Osteoblast (primary cell): ENCODE results near the gene MAN2A2. TPM values are rescaled to one million over a fixed set of nuclear protein-coding genes. Genes with fewer than 3 reads are reported as not detected.

ENCODE experiments used
- DNase-seq: peaks from one replicate; pipeline ENCODE4 v3.0.0; 2011; ENCODE audit warnings: low spot score, mixed read lengths; ENCODE audit not compliant: insufficient read length; ENCODE audit errors: missing footprints
- H2AFZ ChIP-seq: 2 replicates; pipeline ENCODE4 v1.6.0; 2011; ENCODE audit warnings: mild to moderate bottlenecking, low read length
- H3K27ac ChIP-seq: 2 replicates; pipeline ENCODE4 v1.5.1; 2011; ENCODE audit warnings: mild to moderate bottlenecking, low read depth, low read length, moderate library complexity
- H3K27me3 ChIP-seq: 2 replicates; pipeline ENCODE4 v1.6.0; 2012; ENCODE audit warnings: mild to moderate bottlenecking, control low read depth, inconsistent platforms, low read length, moderate library complexity; ENCODE audit not compliant: insufficient read depth
- H3K36me3 ChIP-seq: 2 replicates; pipeline ENCODE4 v1.5.1; 2011; ENCODE audit warnings: mild to moderate bottlenecking, low read length, control low read depth, moderate library complexity; ENCODE audit not compliant: insufficient read depth
- H3K4me1 ChIP-seq: 2 replicates; pipeline ENCODE4 v1.5.1; 2011; ENCODE audit warnings: mild to moderate bottlenecking, low read length, control low read depth, moderate library complexity; ENCODE audit not compliant: insufficient read depth
- H3K4me2 ChIP-seq: 2 replicates; pipeline ENCODE4 v1.6.0; 2011; ENCODE audit warnings: mild to moderate bottlenecking, low read length; ENCODE audit not compliant: insufficient read depth
- H3K4me3 ChIP-seq: fragments of 200-600 bp; sonication (generic); 3 replicates; pipeline ENCODE4 v1.5.1; 2012; ENCODE audit warnings: mild to moderate bottlenecking, low read length, inconsistent platforms; ENCODE audit not compliant: insufficient read depth
- H3K79me2 ChIP-seq: 2 replicates; pipeline ENCODE4 v1.6.0; 2012; ENCODE audit warnings: mild to moderate bottlenecking, low read length, control low read depth, inconsistent platforms; ENCODE audit not compliant: insufficient read depth
- H3K9me3 ChIP-seq: 2 replicates; pipeline ENCODE4 v1.5.1; 2011; ENCODE audit warnings: low read depth, low read length, control low read depth
- H4K20me1 ChIP-seq: 2 replicates; pipeline ENCODE4 v1.6.0; 2012; ENCODE audit warnings: mild to moderate bottlenecking, low read length, control low read depth; ENCODE audit not compliant: insufficient read depth
- total RNA-seq: library from RNA; depleted of rRNA; stranded (reverse); fragments of >200 nt; gene quantifications from 2 replicates; pipeline ENCODE4 v1.2.3, GENCODE V29; 2012
- TF ChIP-seq, protein P1 (sequence below): IDR thresholded peaks from 2 replicates; pipeline ENCODE4 v1.5.1; 2011; ENCODE audit warnings: mild to moderate bottlenecking, low read depth, low read length, moderate library complexity; ENCODE audit errors: extremely low read depth

MAN2A2 gene
- total RNA-seq, 1 donor, result 15.2 TPM

DNA sequence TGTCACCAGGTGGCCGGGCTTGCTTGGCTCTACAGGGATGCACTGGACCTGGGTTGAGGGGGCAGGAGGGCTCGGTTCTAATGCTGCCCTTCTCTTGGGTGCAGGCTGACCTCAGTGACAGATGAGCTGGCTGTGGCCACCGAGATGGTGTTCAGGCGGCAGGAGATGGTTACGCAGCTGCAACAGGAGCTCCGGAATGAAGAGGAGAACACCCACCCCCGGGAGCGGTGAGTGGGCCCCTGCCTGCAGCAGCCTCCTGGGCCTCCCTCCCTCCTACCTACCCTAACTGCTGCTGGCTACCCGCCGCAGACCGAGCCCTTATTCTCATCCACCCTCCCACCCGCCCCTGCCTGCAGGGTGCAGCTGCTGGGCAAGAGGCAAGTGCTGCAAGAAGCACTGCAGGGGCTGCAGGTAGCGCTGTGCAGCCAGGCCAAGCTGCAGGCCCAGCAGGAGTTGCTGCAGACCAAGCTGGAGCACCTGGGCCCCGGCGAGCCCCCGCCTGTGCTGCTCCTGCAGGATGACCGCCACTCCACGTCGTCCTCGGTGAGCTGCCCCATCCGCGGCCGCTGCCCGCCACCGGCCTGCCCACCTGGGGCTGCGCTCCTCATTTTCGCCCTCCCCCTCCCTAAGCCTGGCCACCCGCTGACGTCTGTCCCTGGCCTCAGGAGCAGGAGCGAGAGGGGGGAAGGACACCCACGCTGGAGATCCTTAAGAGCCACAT is 13.2 kb upstream of the MAN2A2 start:
- H3K9me3 ChIP-seq, result no peaks in the 10 kb centered on the region
- H3K4me1 ChIP-seq, result peaks cover 14% of the 10 kb centered on the region
- no peak overlapping the region for H3K27ac ChIP-seq
- H3K4me3 ChIP-seq, result no peak overlapping the region
- DNase-seq, result peak; percentile 48
- H4K20me1 ChIP-seq, result peaks cover 4% of the 10 kb centered on the region
- no peak overlapping the region for H2AFZ ChIP-seq
- H3K4me2 ChIP-seq, result no peak overlapping the region
- TF ChIP-seq, protein P1, sequence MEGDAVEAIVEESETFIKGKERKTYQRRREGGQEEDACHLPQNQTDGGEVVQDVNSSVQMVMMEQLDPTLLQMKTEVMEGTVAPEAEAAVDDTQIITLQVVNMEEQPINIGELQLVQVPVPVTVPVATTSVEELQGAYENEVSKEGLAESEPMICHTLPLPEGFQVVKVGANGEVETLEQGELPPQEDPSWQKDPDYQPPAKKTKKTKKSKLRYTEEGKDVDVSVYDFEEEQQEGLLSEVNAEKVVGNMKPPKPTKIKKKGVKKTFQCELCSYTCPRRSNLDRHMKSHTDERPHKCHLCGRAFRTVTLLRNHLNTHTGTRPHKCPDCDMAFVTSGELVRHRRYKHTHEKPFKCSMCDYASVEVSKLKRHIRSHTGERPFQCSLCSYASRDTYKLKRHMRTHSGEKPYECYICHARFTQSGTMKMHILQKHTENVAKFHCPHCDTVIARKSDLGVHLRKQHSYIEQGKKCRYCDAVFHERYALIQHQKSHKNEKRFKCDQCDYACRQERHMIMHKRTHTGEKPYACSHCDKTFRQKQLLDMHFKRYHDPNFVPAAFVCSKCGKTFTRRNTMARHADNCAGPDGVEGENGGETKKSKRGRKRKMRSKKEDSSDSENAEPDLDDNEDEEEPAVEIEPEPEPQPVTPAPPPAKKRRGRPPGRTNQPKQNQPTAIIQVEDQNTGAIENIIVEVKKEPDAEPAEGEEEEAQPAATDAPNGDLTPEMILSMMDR, result no peak
- H3K27me3 ChIP-seq, result no peaks in the 10 kb centered on the region
- H3K79me2 ChIP-seq, result peaks cover 7% of the 10 kb centered on the region
- H3K36me3 ChIP-seq, result peaks cover 46% of the 10 kb centered on the region

DNA sequence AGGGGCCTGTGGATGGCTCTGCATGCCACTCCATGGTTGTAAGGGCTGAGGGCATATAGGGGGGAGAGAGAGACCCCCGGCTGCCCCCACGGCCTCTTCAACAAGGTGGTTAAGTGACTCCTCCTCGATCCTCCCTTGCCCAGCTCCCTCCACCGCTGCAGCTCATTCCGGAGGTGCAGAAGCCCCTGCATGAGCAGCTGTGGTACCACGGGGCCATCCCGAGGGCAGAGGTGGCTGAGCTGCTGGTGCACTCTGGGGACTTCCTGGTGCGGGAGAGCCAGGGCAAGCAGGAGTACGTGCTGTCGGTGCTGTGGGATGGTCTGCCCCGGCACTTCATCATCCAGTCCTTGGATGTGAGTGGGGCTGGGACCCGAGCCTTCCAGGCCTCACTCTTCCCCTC is 12.3 kb upstream of the MAN2A2 start:
- DNase-seq, result peak; percentile 0
- H2AFZ ChIP-seq, result no peak overlapping the region
- peaks cover 52% of the 10 kb centered on the region for H3K36me3 ChIP-seq
- H3K27ac ChIP-seq, result no peak overlapping the region
- peaks cover 5% of the 10 kb centered on the region for H3K4me1 ChIP-seq
- peaks cover 7% of the 10 kb centered on the region for H3K79me2 ChIP-seq
- no peak overlapping the region for H3K4me3 ChIP-seq
- H3K9me3 ChIP-seq, result no peaks in the 10 kb centered on the region
- TF ChIP-seq, protein P1, result no peak
- no peak overlapping the region for H3K4me2 ChIP-seq
- peaks cover 4% of the 10 kb centered on the region for H4K20me1 ChIP-seq
- H3K27me3 ChIP-seq, result no peaks in the 10 kb centered on the region

DNA sequence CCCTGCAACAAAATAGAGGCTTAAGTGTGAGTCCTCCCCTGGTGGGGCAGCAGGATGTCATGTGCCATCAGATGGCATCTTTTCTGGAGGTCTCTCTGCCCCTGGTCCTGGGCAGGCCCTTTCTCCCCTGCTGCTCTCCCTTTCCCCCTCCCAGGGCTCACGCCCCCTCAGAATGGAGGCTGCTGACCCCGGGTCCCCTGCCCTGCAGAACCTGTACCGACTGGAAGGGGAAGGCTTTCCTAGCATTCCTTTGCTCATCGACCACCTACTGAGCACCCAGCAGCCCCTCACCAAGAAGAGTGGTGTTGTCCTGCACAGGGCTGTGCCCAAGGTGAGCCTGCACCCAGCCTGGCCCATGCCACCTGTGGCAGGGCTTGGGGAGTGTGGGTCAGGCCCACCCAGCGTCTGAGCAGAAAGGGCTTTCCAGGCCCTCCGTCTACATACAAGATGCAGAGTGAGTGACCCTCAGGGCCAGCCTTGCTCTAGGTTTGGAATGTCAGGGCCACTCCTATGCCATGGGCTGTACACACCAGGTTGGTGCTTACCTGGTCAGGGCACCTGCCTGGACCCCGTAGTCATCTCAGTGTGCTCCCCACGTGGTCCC is 11.7 kb upstream of the MAN2A2 start:
- no peaks in the 10 kb centered on the region for H3K9me3 ChIP-seq
- peaks cover 54% of the 10 kb centered on the region for H3K36me3 ChIP-seq
- peaks cover under 1% of the 10 kb centered on the region for H3K4me1 ChIP-seq
- H3K27me3 ChIP-seq, result no peaks in the 10 kb centered on the region
- no peak for DNase-seq
- H2AFZ ChIP-seq, result no peak overlapping the region
- H3K4me3 ChIP-seq, result no peak overlapping the region
- peaks cover 4% of the 10 kb centered on the region for H3K79me2 ChIP-seq
- H3K4me2 ChIP-seq, result no peak overlapping the region
- H4K20me1 ChIP-seq, result peaks cover 2% of the 10 kb centered on the region
- H3K27ac ChIP-seq, result no peak overlapping the region
- TF ChIP-seq, protein P1, result no peak

DNA sequence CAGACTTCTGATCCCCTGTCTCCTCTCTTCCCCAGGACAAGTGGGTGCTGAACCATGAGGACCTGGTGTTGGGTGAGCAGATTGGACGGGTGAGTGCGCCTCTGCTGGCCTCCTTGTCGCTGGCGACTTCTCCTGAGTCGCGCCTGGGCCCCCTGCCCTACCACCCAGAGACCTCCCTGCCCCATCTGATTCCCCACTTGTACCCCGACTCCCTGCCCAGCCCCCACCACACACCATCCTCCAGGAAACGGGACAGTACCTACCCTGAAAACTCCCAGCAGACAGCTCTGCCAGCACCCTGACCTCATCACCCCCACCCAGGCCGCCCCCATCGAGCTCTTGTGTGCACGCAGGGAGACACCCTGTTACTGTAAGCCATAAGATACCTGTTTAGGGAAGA is 11.1 kb upstream of the MAN2A2 start:
- TF ChIP-seq, protein P1, result no peak
- DNase-seq, result no peak
- no peaks in the 10 kb centered on the region for H3K79me2 ChIP-seq

More for the DNA sequence above, 11.1 kb upstream of the MAN2A2 start:
- Histone ChIP-seq H3K36me3 (peaks cover 54% of the 10 kb centered on the region), H4K20me1 (no peaks in the 10 kb centered on the region), H3K4me3 (no peak overlapping the region), H3K4me2 (no peak overlapping the region), H2AFZ (no peak overlapping the region), H3K9me3 (no peaks in the 10 kb centered on the region), H3K4me1 (no peaks in the 10 kb centered on the region), H3K27ac (no peak overlapping the region), H3K27me3 (no peaks in the 10 kb centered on the region)
